Endodermal cell (in vitro differentiated cells): ENCODE results near the gene SMARCA2. TPM values are rescaled to one million over a fixed set of nuclear protein-coding genes. Genes with fewer than 3 reads are reported as not detected.

Source experiments
- DNase-seq: peaks from one replicate; pipeline ENCODE4 v3.0.0-alpha.2; 2017
- H3K27ac ChIP-seq: 2 replicates; pipeline ENCODE4 v1.5.1; 2013; ENCODE audit warnings: mild to moderate bottlenecking, low read depth, low read length, moderate library complexity
- H3K27me3 ChIP-seq: 2 replicates; pipeline ENCODE4 v1.6.1; 2013; ENCODE audit warnings: mild to moderate bottlenecking, low read length, moderate library complexity; ENCODE audit not compliant: insufficient read depth, control insufficient read depth, poor library complexity, severe bottlenecking
- H3K36me3 ChIP-seq: 2 replicates; pipeline ENCODE4 v1.7.0; 2013; ENCODE audit warnings: mild to moderate bottlenecking, low read length, moderate library complexity; ENCODE audit not compliant: control insufficient read depth, insufficient read depth
- H3K4me1 ChIP-seq: one replicate; pipeline ENCODE4 v1.7.0; 2013; ENCODE audit warnings: low read length; ENCODE audit not compliant: control insufficient read depth, insufficient read depth
- H3K4me3 ChIP-seq: 2 replicates; pipeline ENCODE4 v1.5.1; 2013; ENCODE audit warnings: mild to moderate bottlenecking, low read length, moderate library complexity
- H3K9ac ChIP-seq: 2 replicates; pipeline ENCODE4 v1.6.1; 2013; ENCODE audit warnings: mild to moderate bottlenecking, low read length, moderate library complexity; ENCODE audit not compliant: poor library complexity, severe bottlenecking; ENCODE audit errors: extremely low read depth
- H3K9me3 ChIP-seq: 2 replicates; pipeline ENCODE4 v1.6.1; 2013; ENCODE audit warnings: mild to moderate bottlenecking, low read length, moderate library complexity; ENCODE audit not compliant: control insufficient read depth
- H3K27ac Mint-ChIP-seq: 2 replicates; pipeline ENCODE4 v1.8.0; 2020; ENCODE audit warnings: mixed read lengths
- H3K27me3 Mint-ChIP-seq: 2 replicates; pipeline ENCODE4 v1.8.0; 2021; ENCODE audit warnings: mild to moderate bottlenecking, mixed read lengths; ENCODE audit not compliant: insufficient read depth
- H3K36me3 Mint-ChIP-seq: 2 replicates; pipeline ENCODE4 v1.8.0; 2020; ENCODE audit warnings: low read depth, mixed read lengths
- H3K4me1 Mint-ChIP-seq: 2 replicates; pipeline ENCODE4 v1.8.0; 2020; ENCODE audit warnings: mixed read lengths
- H3K4me3 Mint-ChIP-seq: 2 replicates; pipeline ENCODE4 v1.8.0; 2020; ENCODE audit warnings: mild to moderate bottlenecking, moderate library complexity, mixed read lengths
- H3K9me3 Mint-ChIP-seq: 2 replicates; pipeline ENCODE4 v1.8.0; 2020; ENCODE audit warnings: mild to moderate bottlenecking, mixed read lengths
- WGBS, 2 experiments: methylation state at CpG; one replicate each; pipeline versions ENCODE4 v1.1.5 to v1.1.7; 2013; ENCODE audit warnings: missing lambda C conversion rate in 2 of 2, mixed read lengths in 1 of 2; ENCODE audit not compliant: insufficient coverage in 1 of 2, insufficient read length in 1 of 2; 5-methylcytosine and 5-hydroxymethylcytosine counted together
- total RNA-seq, 2 donors: library from RNA; stranded (reverse); fragmentation: NEBNext Ultra II Directional in 1 of 2; extraction: Animal tissue kit (Norgen Biotek cat#: 25700) in 1 of 2; gene quantifications; 2 replicates in 1 of 2; 3 replicates in 1 of 2; pipeline ENCODE4 v1.2.1, GENCODE V29; 2021
- TF ChIP-seq, protein P1 (sequence below): fragments of 200-600 bp; sonication (generic); conservative IDR thresholded peaks from 2 replicates; pipeline ENCODE4 v1.5.0; 2021; ENCODE audit warnings: antibody characterized with exemption, mild to moderate bottlenecking

SMARCA2 gene
- total RNA-seq, 2 donors from 2014 or later, result 2.6 to 8.6 TPM

- peaks cover 21% of the 10 kb centered on the region for H3K4me1 Mint-ChIP-seq
- DNase-seq, result no peak
Measured at GRCh38 chr9:2178034-2178734, 163.0 kb downstream of the SMARCA2 start.

GRCh38 chr9:2179567-2179966, 164.4 kb downstream of the SMARCA2 start:
- no peaks in the 10 kb centered on the region for H3K4me1 ChIP-seq
- H3K27me3 ChIP-seq, result no peaks in the 10 kb centered on the region
- peaks cover 22% of the 10 kb centered on the region for H3K36me3 ChIP-seq
- H3K36me3 Mint-ChIP-seq, result peaks cover 55% of the 10 kb centered on the region
- no peak overlapping the region for H3K27ac Mint-ChIP-seq
- no peak overlapping the region for H3K4me3 Mint-ChIP-seq
- H3K4me3 ChIP-seq, result no peak overlapping the region
- peaks cover 21% of the 10 kb centered on the region for H3K4me1 Mint-ChIP-seq
- DNase-seq, result no peak
- TF ChIP-seq, protein P1, sequence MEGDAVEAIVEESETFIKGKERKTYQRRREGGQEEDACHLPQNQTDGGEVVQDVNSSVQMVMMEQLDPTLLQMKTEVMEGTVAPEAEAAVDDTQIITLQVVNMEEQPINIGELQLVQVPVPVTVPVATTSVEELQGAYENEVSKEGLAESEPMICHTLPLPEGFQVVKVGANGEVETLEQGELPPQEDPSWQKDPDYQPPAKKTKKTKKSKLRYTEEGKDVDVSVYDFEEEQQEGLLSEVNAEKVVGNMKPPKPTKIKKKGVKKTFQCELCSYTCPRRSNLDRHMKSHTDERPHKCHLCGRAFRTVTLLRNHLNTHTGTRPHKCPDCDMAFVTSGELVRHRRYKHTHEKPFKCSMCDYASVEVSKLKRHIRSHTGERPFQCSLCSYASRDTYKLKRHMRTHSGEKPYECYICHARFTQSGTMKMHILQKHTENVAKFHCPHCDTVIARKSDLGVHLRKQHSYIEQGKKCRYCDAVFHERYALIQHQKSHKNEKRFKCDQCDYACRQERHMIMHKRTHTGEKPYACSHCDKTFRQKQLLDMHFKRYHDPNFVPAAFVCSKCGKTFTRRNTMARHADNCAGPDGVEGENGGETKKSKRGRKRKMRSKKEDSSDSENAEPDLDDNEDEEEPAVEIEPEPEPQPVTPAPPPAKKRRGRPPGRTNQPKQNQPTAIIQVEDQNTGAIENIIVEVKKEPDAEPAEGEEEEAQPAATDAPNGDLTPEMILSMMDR, result peak; percentile 24
- H3K27me3 Mint-ChIP-seq, result no peaks in the 10 kb centered on the region
- H3K27ac ChIP-seq, result no peak overlapping the region
- no peak overlapping the region for H3K9ac ChIP-seq
- H3K9me3 Mint-ChIP-seq, result no peaks in the 10 kb centered on the region
- 71 to 86% methylated on average over 1 to 3 of the region's 3 CpGs for WGBS, 2 experiments
- H3K9me3 ChIP-seq, result no peaks in the 10 kb centered on the region

More at GRCh38 chr9:2178034-2178734, 163.0 kb downstream of the SMARCA2 start:
- Mint-ChIP-seq H3K36me3 (peaks cover 57% of the 10 kb centered on the region), H3K9me3 (no peaks in the 10 kb centered on the region), H3K27ac (peak overlapping the region; percentile 48), H3K4me3 (no peak overlapping the region), H3K27me3 (no peaks in the 10 kb centered on the region)
- H3K9ac ChIP-seq, result no peak overlapping the region
- TF ChIP-seq, protein P1, result no peak
- peaks cover 22% of the 10 kb centered on the region for H3K36me3 ChIP-seq
- no peak overlapping the region for H3K27ac ChIP-seq
- H3K9me3 ChIP-seq, result no peaks in the 10 kb centered on the region
- H3K27me3 ChIP-seq, result no peaks in the 10 kb centered on the region
- H3K4me3 ChIP-seq, result no peak overlapping the region
- WGBS, 2 experiments, result 77 to 94% methylated on average over 6 to 9 of the region's 9 CpGs
- no peaks in the 10 kb centered on the region for H3K4me1 ChIP-seq

- H3K4me3 Mint-ChIP-seq, result no peak overlapping the region
Measured at GRCh38 chr9:2180154-2180553, 165.0 kb downstream of the SMARCA2 start.

More at GRCh38 chr9:2180154-2180553, 165.0 kb downstream of the SMARCA2 start:
- Mint-ChIP-seq H3K4me1 (peaks cover 21% of the 10 kb centered on the region), H3K27me3 (no peaks in the 10 kb centered on the region), H3K9me3 (no peaks in the 10 kb centered on the region), H3K27ac (peak overlapping the region; percentile 64), H3K36me3 (peaks cover 51% of the 10 kb centered on the region)
- H3K27ac ChIP-seq, result peak overlapping the region; percentile 39
- peaks cover 22% of the 10 kb centered on the region for H3K36me3 ChIP-seq
- WGBS, 2 experiments, result 84 to 88% methylated on average over 4 to 5 of the region's 5 CpGs
- H3K4me1 ChIP-seq, result no peaks in the 10 kb centered on the region
- H3K9ac ChIP-seq, result no peak overlapping the region
- H3K4me3 ChIP-seq, result no peak overlapping the region
- no peaks in the 10 kb centered on the region for H3K27me3 ChIP-seq
- H3K9me3 ChIP-seq, result no peaks in the 10 kb centered on the region
- DNase-seq, result no peak
- TF ChIP-seq, protein P1, result no peak
